Esophagus squamous epithelium (tissue), 4 donors: ENCODE measurements around the gene NPR1.

Experiments used
- POLR2A ChIP-seq, 4 donors: fragments of 450-650 bp; IDR thresholded peaks; one replicate each; pipeline ENCODE4 v1.6.1; 2017; ENCODE audit warnings: antibody characterized with exemption in 4 of 4, mild to moderate bottlenecking in 4 of 4, moderate library complexity in 3 of 4
- TF ChIP-seq, protein P1 (sequence below), 6 experiments: fragments of 450-650 bp in 4 of 6; fragments of 200-600 bp in 2 of 6; sonication (generic) in 2 of 6; IDR thresholded peaks; one replicate each; pipeline ENCODE4 v1.5.1; 2016 to 2019; ENCODE audit warnings: antibody characterized with exemption in 6 of 6, mild to moderate bottlenecking in 4 of 6, moderate library complexity in 4 of 6

DNA sequence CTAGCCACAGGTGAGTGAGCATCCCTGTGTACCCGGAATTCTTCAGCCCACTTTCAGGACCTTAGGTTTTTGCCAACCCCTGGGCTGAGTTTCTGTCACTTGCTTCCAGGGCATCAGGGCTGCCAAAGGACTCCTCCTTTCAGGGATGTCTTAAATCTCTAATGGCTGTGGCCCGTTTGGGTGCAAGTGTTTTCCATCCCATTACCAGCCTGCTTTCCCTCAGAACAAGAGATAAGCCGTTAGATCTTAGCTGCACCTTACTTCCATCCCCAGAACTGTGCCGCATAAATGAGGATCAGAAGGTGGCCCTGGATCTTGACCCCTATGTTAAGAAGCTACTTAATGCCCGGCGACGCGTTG, 19.3 kb upstream of the NPR1 start:
- TF ChIP-seq, protein P1, sequence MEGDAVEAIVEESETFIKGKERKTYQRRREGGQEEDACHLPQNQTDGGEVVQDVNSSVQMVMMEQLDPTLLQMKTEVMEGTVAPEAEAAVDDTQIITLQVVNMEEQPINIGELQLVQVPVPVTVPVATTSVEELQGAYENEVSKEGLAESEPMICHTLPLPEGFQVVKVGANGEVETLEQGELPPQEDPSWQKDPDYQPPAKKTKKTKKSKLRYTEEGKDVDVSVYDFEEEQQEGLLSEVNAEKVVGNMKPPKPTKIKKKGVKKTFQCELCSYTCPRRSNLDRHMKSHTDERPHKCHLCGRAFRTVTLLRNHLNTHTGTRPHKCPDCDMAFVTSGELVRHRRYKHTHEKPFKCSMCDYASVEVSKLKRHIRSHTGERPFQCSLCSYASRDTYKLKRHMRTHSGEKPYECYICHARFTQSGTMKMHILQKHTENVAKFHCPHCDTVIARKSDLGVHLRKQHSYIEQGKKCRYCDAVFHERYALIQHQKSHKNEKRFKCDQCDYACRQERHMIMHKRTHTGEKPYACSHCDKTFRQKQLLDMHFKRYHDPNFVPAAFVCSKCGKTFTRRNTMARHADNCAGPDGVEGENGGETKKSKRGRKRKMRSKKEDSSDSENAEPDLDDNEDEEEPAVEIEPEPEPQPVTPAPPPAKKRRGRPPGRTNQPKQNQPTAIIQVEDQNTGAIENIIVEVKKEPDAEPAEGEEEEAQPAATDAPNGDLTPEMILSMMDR (IDR thresholded peaks at IDR 0.05), result no peak
- TF ChIP-seq POLR2A (IDR thresholded peaks at IDR 0.05), result no peak
